Measurements from ENCODE around the gene MEIS2. TPM values are rescaled to one million over a fixed set of nuclear protein-coding genes. Genes with fewer than 3 reads are reported as not detected.
A peak's percentile ranks its signal among the peaks of the same experiment; 100 is the strongest.

The MEIS2 gene
- total RNA-seq, 4 donors from 2014 or later = 9.0 to 18.5 (median 16.3) TPM

DNA sequence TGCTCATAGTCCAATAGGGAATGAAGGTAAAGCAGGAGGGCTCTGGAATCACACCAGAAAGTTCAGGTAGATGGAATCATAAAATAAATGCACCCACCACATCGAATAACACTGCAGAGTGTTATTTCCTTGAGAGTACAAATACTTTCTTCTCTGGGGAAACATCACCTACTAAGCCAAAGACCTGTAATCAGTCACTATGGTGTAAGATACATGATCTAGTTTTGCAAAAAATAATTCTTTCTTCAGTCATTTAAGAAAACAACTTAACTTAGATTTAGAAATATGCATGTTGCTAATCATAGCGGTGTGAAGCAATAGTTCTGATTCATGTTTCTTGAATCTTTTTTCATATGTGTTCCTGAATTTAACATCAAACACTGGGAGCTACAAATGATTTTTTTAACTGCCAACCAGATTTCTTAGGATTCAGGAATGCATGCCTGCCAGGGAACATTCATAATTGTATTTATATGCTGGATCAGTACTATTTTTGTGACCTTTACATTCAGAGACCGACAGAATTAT is 40.2 kb upstream of the MEIS2 start:
- TF ChIP-seq, protein P1, sequence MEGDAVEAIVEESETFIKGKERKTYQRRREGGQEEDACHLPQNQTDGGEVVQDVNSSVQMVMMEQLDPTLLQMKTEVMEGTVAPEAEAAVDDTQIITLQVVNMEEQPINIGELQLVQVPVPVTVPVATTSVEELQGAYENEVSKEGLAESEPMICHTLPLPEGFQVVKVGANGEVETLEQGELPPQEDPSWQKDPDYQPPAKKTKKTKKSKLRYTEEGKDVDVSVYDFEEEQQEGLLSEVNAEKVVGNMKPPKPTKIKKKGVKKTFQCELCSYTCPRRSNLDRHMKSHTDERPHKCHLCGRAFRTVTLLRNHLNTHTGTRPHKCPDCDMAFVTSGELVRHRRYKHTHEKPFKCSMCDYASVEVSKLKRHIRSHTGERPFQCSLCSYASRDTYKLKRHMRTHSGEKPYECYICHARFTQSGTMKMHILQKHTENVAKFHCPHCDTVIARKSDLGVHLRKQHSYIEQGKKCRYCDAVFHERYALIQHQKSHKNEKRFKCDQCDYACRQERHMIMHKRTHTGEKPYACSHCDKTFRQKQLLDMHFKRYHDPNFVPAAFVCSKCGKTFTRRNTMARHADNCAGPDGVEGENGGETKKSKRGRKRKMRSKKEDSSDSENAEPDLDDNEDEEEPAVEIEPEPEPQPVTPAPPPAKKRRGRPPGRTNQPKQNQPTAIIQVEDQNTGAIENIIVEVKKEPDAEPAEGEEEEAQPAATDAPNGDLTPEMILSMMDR (IDR thresholded peaks at IDR 0.05) = no peak
- TF ChIP-seq EP300 (IDR thresholded peaks at IDR 0.05) = no peak
- TF ChIP-seq POLR2AphosphoS5 (IDR thresholded peaks at IDR 0.05) = no peak
- no peak for TF ChIP-seq POLR2A (IDR thresholded peaks at IDR 0.05)
- Histone ChIP-seq H3K4me1 (no peaks in the 10 kb centered on the region), H3K9me3 (no peaks in the 10 kb centered on the region), H3K4me3 (no peak overlapping the region), H3K36me3 (no peaks in the 10 kb centered on the region), H3K27me3 (no peaks in the 10 kb centered on the region), H3K27ac (no peak overlapping the region)
- DNase-seq (ENCODE audit: low spot score in 2 of 2) = no peak
- 67% methylated on average over 3 of the region's 3 CpGs for WGBS

DNA sequence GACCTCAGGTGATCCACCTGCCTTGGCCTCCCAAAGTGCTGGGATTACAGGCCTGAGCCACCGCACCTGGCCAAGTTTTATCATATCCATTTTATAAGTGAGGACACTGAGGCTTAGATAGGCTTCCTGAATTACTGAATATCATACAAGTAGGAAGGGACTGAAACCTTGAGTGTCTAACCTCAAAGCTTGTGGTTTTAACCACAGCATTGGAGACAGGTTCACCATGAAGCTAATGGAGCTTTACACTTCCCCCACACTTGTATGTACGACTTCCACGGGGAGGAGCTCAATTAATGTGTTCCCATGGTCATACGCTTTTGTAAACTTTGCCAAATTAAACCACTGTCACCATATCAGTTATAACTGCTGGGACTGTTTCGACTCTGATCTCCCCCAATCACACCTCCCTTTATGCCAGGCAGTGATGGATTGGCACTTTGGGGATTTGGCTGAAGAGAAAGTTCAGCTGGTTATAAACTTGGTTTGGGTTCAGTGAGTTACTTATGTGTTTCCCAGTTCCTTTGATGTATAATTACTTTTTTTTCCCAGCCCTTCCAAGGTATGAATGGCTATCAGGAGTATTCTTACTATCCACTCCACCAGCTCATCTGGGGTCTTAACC is 38.4 kb upstream of the MEIS2 start:
- Histone ChIP-seq H3K36me3 (no peaks in the 10 kb centered on the region), H3K9me3 (no peaks in the 10 kb centered on the region), H3K4me3 (no peak overlapping the region), H3K27ac (no peak overlapping the region), H3K27me3 (no peaks in the 10 kb centered on the region), H3K4me1 (no peaks in the 10 kb centered on the region)
- no peak for DNase-seq (ENCODE audit: low spot score in 2 of 2)
- TF ChIP-seq POLR2AphosphoS5 (IDR thresholded peaks at IDR 0.05) (no peak), EP300 (IDR thresholded peaks at IDR 0.05) (no peak), POLR2A (IDR thresholded peaks at IDR 0.05) (no peak)
- TF ChIP-seq, protein P1 (IDR thresholded peaks at IDR 0.05) = no peak
- WGBS = 85% methylated on average over 5 of the region's 5 CpGs

DNA sequence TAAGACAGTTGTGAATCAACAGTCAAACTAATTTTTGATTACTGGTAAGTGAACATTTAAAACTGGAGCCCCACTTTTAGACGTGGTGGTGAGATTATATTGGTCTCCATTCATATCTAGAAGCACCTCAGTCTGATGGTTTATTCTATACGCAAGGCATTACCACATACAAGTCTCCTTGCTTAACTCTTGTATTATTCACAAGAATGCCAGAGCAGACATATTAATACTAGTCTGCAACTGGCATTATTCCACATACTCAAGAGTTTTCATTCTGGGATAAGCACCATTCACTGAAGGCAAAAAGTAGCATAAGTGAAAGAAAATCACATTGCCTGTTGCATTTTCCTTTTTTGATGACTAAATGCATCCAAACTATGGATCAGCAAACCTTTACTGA is 36.9 kb upstream of the MEIS2 start:
- no peaks in the 10 kb centered on the region for H3K36me3 ChIP-seq
- WGBS = 77% methylated on average over 2 of the region's 2 CpGs
- H3K9me3 ChIP-seq = no peaks in the 10 kb centered on the region
- no peak overlapping the region for H3K27ac ChIP-seq
- DNase-seq (ENCODE audit: low spot score in 2 of 2) = no peak
- no peaks in the 10 kb centered on the region for H3K27me3 ChIP-seq
- TF ChIP-seq, protein P1 (IDR thresholded peaks at IDR 0.05) = no peak
- TF ChIP-seq POLR2A (IDR thresholded peaks at IDR 0.05) = no peak
- TF ChIP-seq POLR2AphosphoS5 (IDR thresholded peaks at IDR 0.05) = no peak
- no peak for TF ChIP-seq EP300 (IDR thresholded peaks at IDR 0.05)
- no peaks in the 10 kb centered on the region for H3K4me1 ChIP-seq
- H3K4me3 ChIP-seq = no peak overlapping the region

DNA sequence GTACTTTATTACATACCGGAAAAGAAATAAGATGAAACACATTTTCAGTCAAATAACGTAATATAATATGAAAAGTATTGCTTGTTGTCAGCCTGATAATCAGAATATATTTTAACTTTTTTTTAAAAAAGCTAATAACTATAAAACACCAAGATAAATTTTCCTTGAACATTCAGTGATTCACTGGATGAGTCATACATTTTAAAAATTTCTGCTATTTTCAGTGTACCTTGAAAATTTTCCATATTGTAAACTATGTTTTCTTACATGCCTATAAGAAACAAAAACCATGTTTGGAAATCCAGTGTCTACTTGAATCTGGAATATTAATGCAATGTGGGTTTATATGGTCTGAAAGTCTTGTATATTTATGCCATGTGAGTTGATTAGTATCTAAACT is 36.3 kb upstream of the MEIS2 start:
- TF ChIP-seq POLR2A (IDR thresholded peaks at IDR 0.05) (no peak), POLR2AphosphoS5 (IDR thresholded peaks at IDR 0.05) (no peak), EP300 (IDR thresholded peaks at IDR 0.05) (no peak)
- TF ChIP-seq, protein P1 (IDR thresholded peaks at IDR 0.05) = no peak
- H3K36me3 ChIP-seq = no peaks in the 10 kb centered on the region
- H3K27me3 ChIP-seq = no peaks in the 10 kb centered on the region
- no peak overlapping the region for H3K27ac ChIP-seq
- 86% methylated on average over 2 of the region's 2 CpGs for WGBS
- no peak overlapping the region for H3K4me3 ChIP-seq
- DNase-seq (ENCODE audit: low spot score in 2 of 2) = no peak
- no peaks in the 10 kb centered on the region for H3K9me3 ChIP-seq
- H3K4me1 ChIP-seq = no peaks in the 10 kb centered on the region

DNA sequence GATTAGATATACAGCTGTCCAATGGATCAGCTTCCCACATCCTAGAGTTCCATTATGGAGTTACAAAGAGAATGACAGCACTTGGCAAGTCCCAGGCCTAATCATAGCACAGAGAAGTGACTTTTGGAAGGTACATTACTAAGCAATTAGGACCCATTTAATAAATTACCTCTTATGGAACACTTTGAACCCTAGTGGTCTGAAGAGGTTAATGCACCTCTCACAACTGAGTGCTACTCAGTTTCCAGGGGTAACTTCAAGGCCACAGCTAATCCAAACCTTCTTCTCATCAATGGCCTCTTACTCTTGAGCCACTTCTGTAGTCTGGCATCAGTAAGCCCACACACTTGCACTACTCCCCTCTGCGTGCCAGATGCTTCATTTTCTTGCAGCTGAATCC is 34.9 kb upstream of the MEIS2 start:
- peaks cover 4% of the 10 kb centered on the region for H3K27me3 ChIP-seq
- 63% methylated on average over 1 of the region's 1 CpG for WGBS

More for the DNA sequence above, 34.9 kb upstream of the MEIS2 start:
- no peaks in the 10 kb centered on the region for H3K4me1 ChIP-seq
- no peak for DNase-seq (ENCODE audit: low spot score in 2 of 2)
- TF ChIP-seq POLR2A (IDR thresholded peaks at IDR 0.05) (no peak), POLR2AphosphoS5 (IDR thresholded peaks at IDR 0.05) (no peak), EP300 (IDR thresholded peaks at IDR 0.05) (no peak)
- TF ChIP-seq, protein P1 (IDR thresholded peaks at IDR 0.05) = peak in 1 of 2 donors; percentile 24
- no peak overlapping the region for H3K4me3 ChIP-seq
- H3K9me3 ChIP-seq = no peaks in the 10 kb centered on the region
- no peak overlapping the region for H3K27ac ChIP-seq
- no peaks in the 10 kb centered on the region for H3K36me3 ChIP-seq

Measured in suprapubic skin (tissue), 4 donors.